ENCODE data around the gene PRKCZ.

Gene PRKCZ

DNA sequence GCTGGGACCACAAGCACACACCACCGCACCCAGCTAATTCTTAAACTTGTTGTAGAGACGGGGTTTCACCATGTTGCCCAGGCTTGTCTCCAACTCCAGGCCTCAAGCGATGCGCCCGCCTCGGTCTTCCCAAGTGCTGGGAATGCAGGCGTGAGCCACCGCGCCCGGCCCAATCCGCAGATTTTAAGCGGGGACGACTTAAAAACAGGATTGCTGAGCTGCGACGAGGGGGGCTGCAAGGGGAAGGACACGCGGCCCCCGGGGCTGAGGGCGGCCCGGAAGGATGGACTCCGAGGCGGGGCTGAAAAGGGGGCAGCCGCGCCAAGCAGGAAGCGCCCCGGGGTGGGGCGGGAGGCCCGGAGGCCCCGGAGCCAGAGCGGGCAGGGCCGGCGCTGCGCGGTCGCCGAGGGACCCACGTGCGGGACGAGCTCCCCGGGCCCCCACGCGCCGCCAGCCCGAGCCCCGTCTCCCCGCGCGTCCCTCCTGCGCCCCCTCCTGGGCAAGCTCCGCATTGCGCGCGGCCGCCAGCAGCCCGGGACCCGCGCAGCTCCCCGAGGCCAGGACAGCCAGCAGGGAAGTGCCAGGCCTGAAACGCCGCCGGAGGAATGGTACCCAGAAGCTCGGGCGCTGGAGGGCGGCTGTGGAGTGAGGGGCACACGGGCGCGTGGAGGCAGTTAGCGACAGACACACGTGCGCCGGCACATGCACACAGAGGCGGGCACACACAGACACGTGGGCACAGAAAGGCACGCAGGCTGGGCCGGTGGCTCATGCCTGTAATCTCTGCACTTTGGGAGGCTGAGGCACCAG lies 5.5 kb upstream of the PRKCZ start:
- in situ Hi-C loops (cut with HindIII; ENCODE audit: low sequenced_read_pairs): loop anchor here (10.0 kb wide), 1 partner anchor 70 kb away; no protein-coding TSS in a partner anchor

- in situ Hi-C loops (cut with HindIII; ENCODE audit: low sequenced_read_pairs): loop anchor here (10.0 kb wide), 1 partner anchor 69 kb away; no protein-coding TSS in a partner anchor
These were observed 4.6 kb upstream of the PRKCZ start for GRCh38 chr1:2045468-2046173.

DNA sequence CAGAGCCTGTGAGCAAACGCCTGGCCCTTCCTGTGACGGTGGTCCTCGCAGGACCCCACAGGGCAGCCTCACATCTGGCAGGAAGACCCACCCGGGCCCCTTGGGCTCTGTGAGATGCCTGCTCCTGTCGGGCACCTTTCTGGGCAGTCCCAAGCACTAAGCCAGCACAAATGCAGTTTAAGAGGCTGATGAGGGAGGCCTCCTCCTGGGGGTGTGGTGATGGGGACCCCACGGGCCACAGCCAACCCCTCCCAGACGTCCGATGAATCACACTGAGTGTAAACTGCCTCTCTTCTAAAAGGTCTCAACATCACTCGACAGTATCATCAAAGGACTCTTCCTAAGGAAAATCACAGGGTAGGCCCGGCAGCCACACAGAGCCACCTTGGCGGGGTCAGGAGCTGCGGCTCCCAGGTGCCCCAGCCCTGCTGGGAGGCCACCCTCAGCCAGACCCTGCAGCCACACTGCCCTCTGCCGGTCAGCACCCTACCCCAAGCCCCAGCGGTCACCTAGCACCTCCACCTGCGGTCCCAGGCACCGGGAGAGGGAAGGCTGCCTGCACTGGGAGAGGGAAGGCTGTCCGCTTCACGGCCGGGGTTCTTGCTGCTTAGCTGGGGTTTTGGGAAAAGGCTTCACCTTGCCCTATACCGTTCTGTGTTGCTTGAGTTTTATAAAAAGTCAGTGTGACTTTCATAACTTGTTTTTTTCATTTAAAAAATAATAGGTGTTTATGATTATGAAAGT lies 3.9 kb upstream of the PRKCZ start:
- in situ Hi-C loops (cut with HindIII; ENCODE audit: low sequenced_read_pairs): loop anchor here (10.0 kb wide), 1 partner anchor 68 kb away; no protein-coding TSS in a partner anchor

GRCh38 chr1:2046953-2047748 lies 3.1 kb upstream of the PRKCZ start:
- in situ Hi-C loops (cut with HindIII; ENCODE audit: low sequenced_read_pairs): loop anchor here (10.0 kb wide), 1 partner anchor 68 kb away; no protein-coding TSS in a partner anchor

DNA sequence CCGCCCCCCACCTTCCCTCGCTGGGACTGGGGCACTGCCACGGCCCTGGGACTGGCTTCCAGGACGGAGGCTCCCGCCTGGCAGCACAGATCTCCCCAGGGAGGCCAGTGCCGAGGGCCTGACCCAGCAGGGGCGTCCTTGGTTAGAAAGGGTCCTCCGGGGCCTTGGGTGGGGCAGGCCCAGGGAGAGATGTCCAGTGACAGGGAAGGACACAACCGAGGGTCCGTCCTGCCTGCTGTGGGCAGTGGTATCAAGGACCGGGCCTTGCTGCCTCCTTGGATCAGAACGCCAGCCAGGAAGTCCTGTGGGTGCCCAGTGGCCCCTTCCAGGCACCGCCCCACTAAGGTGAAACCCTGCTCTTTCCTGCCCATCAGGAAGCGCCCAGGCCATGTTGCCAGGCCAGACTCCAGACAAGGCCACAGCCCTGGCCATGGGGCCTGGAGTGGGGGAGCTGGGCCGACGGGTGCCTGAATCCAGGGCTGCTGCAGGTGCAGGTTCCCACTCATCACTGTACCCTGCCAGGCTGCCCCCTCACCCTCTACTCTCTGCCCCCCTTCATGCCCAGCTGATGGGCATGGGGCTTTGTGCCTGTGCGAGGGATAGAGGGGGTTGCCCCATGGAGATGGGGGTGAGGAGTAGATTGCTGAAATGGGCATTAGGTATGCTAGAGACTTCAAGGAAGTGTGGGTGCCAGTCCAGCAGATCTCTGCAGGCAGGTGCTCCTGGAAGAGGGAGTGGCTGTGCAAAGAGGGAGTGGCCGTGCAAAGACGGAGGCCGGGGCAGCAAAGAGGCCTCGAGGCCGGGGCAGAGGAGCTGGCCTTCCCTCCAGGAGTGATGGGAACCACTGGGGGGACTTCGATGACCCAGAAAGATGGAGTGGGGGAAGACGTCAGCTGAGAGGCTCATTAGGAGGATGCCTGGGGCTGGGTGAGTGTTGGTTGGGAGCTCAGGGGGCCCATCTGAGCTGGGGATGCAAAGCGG lies 2.2 kb upstream of the PRKCZ start:
- in situ Hi-C loops (cut with HindIII; ENCODE audit: low sequenced_read_pairs): loop anchor here (10.0 kb wide), 1 partner anchor 67 kb away; no protein-coding TSS in a partner anchor

GRCh38 chr1:2049225-2049717 lies 940 bp upstream of the PRKCZ start:
- in situ Hi-C loops (cut with HindIII; ENCODE audit: low sequenced_read_pairs): loop anchor here (10.0 kb wide), 1 partner anchor 66 kb away; no protein-coding TSS in a partner anchor

DNA sequence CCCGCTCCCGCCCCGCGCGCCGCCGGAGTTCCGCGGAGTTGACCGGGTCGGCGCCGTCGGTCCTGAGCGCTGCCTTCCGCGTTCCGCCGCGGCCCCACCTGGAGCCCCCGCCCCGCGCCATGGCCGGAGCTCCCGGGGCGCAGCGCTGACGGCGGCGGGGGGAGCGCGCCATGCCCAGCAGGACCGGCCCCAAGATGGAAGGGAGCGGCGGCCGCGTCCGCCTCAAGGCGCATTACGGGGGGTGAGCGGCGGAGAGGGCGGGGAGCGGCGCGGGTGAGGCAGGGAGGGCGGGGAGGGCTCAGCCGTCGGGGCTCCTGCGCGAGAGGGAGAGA lies 216 bp downstream of the PRKCZ start:
- in situ Hi-C loops (cut with HindIII; ENCODE audit: low sequenced_read_pairs): no loop called here

DNA sequence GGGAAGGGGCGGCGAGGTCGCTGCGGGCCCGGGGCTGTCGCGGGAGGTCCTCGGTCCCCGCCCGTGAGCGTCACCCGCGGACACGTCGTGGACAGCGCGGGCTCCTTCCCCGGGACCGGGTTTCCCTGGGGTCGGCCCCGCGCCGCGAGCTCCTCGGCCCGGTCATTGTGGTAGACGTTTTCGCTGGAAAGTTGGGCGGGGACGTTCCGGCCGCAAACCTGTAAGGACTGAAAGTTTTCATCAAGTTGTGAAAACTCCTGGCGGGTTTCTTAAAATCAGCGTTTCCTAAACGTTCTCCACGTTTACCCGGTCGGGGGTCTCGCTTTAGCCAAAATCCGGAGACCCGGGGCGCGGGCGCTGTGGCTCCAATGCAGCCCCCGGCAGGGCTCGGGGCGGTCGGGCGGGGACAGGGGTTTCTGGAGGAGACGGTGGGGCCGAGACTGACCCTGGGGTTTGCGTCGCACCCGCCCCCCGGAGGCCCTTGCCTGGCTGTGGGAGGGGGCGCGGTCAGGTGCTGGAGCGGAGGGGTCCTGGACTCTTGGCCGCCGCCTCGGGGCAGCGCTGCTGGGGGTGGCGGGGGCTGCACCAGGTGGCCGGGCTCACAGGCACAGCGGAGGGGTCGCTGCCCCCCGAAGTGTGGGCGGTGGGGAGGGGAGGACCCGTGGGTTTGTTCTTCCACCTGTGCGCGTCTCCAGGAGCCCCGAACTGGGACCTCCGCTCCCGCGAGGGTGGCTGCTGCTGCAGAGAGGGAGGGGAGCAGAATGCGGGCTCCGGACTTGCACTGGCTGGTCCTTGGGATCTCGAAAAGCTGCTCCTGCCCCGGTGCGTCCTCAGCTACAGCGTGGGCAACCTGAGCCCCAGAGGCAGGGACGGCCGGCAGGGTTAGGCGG lies 827 bp downstream of the PRKCZ start:
- in situ Hi-C loops (cut with HindIII; ENCODE audit: low sequenced_read_pairs): no loop called here

- in situ Hi-C loops (cut with HindIII; ENCODE audit: low sequenced_read_pairs): no loop called here
These were observed 2.0 kb downstream of the PRKCZ start for GRCh38 chr1:2052054-2052679.

- in situ Hi-C loops (cut with HindIII; ENCODE audit: low sequenced_read_pairs): no loop called here
These were observed 2.5 kb downstream of the PRKCZ start for GRCh38 chr1:2052756-2053155.

- in situ Hi-C loops (cut with HindIII; ENCODE audit: low sequenced_read_pairs): no loop called here
These were observed 3.0 kb downstream of the PRKCZ start for GRCh38 chr1:2053217-2053616.

- in situ Hi-C loops (cut with HindIII; ENCODE audit: low sequenced_read_pairs): no loop called here
These were observed 3.7 kb downstream of the PRKCZ start for GRCh38 chr1:2053784-2054376.

DNA sequence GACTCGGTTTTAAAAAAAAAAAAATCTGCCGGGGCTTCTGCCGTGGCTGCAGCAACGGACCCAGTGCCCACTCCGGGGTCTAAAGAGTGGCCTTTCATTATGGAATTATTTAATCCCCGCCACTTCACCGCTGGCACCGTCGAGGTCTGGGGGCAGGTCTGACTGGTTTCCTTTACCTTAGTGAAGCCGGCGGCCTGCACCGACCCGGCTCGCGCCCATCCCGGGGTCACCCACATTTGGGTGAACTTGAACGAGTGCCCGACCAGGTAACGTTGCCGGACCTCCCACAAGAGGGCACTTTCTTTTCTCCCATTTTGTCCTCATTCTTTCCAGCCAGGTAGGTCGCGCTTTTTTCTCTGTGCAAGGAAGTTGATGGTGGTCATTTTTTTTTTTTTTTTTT lies 4.3 kb downstream of the PRKCZ start:
- in situ Hi-C loops (cut with HindIII; ENCODE audit: low sequenced_read_pairs): no loop called here

GRCh38 chr1:2055911-2056575 lies 5.8 kb downstream of the PRKCZ start:
- in situ Hi-C loops (cut with HindIII; ENCODE audit: low sequenced_read_pairs): no loop called here

- in situ Hi-C loops (cut with HindIII; ENCODE audit: low sequenced_read_pairs): no loop called here
These were observed 6.9 kb downstream of the PRKCZ start for GRCh38 chr1:2056955-2057590.

- in situ Hi-C loops (cut with HindIII; ENCODE audit: low sequenced_read_pairs): no loop called here
These were observed 9.2 kb downstream of the PRKCZ start for GRCh38 chr1:2059290-2059953.

Measured in DLD1 (cell line).